ENCODE data around the gene GREB1L.

GREB1L gene

DNA sequence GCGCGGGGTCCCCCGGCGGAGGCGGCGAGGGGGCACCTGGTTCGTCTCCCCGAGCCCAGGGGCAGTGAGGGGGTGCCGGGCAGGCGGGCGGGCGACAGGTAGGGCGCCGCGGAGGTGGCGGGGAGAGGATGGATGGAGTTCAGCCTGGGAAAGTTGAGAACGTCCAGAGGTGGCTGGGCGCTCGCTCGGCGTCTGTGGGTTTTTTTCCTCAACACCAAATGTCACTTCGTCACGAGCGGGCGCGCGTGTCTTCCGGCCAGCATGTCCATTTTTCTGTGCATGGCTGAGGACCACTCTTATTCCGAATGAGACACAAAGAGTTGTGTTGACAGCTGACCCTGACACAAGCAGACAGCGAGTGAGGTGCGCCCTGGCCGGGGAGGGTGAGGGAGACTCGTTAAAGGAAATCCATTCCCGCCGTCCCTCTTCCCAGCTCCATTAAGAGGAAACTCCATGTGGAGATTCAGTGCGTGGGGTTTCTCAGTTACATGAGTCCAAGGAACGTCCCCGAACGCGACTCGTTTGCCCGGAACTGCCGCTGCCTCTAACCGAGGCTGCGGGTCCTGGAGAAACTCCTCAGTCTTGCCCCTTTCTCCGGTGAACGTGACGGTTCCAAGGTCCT, 859 bp downstream of the GREB1L start:
- no peak for DNase-seq
- TF ChIP-seq GATA1 (IDR thresholded peaks at IDR 0.05; ENCODE audit: low read depth, low read length): no peak
- TF ChIP-seq POLR2A (IDR thresholded peaks at IDR 0.05; ENCODE audit: low read length): no peak

DNA sequence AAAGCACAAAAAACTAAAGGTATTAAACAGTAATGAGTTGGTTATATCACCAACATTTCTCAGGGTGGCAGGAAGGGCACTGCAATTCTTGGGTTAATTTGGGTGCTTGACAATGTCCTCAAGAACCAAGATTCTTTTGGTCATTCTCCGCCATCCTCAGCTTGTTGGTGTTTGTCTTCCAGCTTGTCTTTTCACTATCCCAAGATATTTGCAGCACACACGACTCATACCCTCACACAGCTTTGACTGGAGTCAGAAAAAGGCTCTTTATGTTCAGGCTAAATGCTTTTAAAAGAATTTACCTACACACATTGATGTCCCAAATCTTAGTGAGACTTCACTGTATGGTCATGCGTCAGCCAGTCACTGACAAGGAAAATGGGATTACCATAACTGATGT, 12.5 kb downstream of the GREB1L start:
- no peak for DNase-seq
- TF ChIP-seq GATA1 (IDR thresholded peaks at IDR 0.05; ENCODE audit: low read depth, low read length) (no peak), POLR2A (IDR thresholded peaks at IDR 0.05; ENCODE audit: low read length) (no peak)

DNA sequence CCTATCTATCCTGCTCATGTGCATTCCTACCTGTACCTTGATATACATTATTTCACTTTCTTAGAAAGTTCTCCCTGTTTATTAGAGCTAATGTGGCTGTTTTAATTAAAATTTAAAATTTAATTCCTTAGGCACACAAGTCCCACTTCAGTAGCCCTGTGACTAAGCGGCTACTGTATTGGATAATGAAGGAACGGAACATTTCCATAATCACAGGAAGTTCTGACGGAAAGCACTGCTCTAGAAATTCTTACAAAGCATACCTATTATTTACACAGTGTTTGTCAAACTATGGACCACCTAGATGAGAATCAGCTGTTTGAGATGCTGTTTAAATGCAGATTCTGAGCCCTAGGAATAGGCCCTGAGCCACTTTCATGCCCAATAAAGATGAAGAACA, 13.2 kb downstream of the GREB1L start:
- TF ChIP-seq POLR2A (IDR thresholded peaks at IDR 0.05; ENCODE audit: low read length) (no peak), GATA1 (IDR thresholded peaks at IDR 0.05; ENCODE audit: low read depth, low read length) (no peak)
- no peak for DNase-seq

DNA sequence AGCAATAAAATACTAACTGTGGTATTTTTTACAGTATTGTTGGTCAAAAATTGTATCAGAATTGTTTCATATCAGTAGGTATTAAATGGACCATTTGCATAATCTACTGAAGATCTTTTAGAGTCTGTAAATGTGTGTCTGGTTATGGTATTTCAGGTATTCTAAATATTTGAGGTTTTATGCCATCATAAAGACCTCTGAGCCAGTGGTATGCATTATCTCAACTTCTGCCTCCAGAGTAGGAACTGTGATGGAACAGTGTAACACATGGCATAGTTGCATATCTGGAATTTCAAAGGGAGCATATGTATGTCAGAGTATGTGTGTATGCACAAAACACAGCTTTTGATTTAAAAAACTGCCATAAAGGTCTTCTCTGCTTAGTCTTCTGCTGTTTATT, 15.4 kb downstream of the GREB1L start:
- TF ChIP-seq POLR2A (IDR thresholded peaks at IDR 0.05; ENCODE audit: low read length) (no peak), GATA1 (IDR thresholded peaks at IDR 0.05; ENCODE audit: low read depth, low read length) (no peak)
- no peak for DNase-seq

DNA sequence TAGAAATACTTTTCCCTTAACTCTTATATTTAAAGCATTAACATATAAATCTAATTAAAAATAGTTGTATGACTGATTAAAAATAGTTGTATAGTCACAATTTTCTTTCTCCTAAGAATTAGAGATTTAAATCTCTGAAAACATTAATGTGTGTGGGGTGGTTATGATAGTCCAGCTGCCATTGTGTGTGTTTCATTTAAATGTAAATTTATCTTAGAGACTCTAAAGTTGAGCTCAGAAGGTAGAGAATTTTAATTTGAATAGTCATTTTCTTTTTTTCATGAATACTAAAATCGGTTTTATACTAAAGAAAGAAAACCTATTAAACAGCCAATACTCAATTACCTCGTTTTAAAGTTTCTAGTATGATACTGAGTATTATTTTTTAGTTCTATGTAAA, 18.6 kb downstream of the GREB1L start:
- DNase-seq: no peak
- TF ChIP-seq GATA1 (IDR thresholded peaks at IDR 0.05; ENCODE audit: low read depth, low read length) (no peak), POLR2A (IDR thresholded peaks at IDR 0.05; ENCODE audit: low read length) (no peak)

DNA sequence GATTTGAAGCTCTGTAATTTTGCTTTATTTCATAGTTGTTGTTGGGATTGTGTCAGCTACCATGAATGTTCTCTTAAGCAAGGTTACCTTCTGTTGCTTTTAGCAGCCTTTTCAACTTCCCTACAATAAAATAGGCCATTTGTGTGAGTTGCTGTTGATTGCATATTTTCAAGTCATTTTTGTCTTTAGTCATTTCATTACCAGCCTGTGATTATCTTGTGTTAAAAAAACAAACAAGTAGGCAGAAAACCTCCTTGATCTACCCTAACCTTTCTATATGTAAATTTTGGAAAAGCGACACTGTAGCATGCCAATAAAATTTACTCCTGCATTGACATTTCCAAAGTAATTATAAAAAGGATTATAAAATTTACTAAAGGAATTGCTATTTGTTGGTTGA, 19.3 kb downstream of the GREB1L start:
- no peak for DNase-seq
- TF ChIP-seq GATA1 (IDR thresholded peaks at IDR 0.05; ENCODE audit: low read depth, low read length) (no peak), POLR2A (IDR thresholded peaks at IDR 0.05; ENCODE audit: low read length) (no peak)

DNA sequence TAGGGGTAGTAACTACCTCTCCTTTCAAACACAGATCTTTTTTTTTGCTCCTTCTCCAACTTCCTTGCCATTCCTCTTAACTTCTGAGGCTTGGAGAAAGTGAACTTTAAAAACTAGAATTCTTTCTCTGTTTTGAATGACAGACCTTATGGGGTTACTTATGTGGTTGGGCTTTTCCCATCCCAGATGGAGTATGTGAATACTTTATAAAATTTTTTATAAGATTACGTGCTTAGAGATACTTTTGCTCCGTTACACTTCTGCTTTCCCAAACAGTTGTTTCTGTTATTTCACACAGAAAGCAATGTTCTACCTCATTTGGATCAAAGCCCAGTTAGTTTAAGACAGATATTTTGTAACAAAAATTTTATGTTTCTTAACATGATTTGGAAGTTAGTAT, 20.2 kb downstream of the GREB1L start:
- TF ChIP-seq POLR2A (IDR thresholded peaks at IDR 0.05; ENCODE audit: low read length) (no peak), GATA1 (IDR thresholded peaks at IDR 0.05; ENCODE audit: low read depth, low read length) (no peak)
- DNase-seq: no peak

DNA sequence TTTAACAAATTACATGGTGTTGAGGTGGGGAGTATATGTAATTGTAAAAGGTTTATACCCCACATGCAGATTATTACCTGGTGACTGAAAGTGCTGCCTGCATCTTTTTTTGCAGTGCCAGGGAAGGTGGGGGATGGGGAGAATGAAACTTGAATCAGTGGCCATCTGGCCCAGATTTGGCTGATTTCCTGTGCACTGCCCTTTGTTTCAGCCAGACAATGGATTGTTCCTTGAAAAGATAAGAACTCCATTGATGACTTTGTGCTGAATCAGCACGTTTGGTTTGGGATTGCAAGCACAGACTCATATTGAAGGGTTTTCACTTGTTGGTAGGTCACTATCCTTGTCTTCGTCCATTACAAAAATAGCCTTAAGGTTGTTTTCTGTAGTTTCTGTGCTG, 20.9 kb downstream of the GREB1L start:
- no peak for DNase-seq
- TF ChIP-seq POLR2A (IDR thresholded peaks at IDR 0.05; ENCODE audit: low read length) (no peak), GATA1 (IDR thresholded peaks at IDR 0.05; ENCODE audit: low read depth, low read length) (no peak)

DNA sequence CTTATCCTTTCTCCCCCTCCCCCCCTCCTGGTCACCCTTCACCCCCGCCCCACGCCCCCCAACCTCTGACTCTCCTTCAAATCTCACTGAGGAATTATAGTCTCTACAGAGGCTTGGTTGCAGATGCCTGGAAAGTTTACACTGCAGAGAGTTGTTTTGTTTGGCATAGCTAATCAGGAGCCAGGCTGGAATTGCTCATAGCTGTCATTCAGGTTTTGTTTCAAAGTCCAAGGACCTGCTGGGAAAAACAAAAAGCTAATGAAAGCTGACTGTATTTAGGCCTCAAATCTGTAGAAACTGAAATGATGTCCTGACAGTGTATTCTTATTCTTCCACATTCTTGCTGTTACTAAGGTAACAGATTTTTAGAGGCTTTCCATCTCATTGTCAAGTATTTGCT, 22.6 kb downstream of the GREB1L start:
- no peak for DNase-seq
- no peak for TF ChIP-seq GATA1 (IDR thresholded peaks at IDR 0.05; ENCODE audit: low read depth, low read length)
- TF ChIP-seq POLR2A (IDR thresholded peaks at IDR 0.05; ENCODE audit: low read length): no peak

DNA sequence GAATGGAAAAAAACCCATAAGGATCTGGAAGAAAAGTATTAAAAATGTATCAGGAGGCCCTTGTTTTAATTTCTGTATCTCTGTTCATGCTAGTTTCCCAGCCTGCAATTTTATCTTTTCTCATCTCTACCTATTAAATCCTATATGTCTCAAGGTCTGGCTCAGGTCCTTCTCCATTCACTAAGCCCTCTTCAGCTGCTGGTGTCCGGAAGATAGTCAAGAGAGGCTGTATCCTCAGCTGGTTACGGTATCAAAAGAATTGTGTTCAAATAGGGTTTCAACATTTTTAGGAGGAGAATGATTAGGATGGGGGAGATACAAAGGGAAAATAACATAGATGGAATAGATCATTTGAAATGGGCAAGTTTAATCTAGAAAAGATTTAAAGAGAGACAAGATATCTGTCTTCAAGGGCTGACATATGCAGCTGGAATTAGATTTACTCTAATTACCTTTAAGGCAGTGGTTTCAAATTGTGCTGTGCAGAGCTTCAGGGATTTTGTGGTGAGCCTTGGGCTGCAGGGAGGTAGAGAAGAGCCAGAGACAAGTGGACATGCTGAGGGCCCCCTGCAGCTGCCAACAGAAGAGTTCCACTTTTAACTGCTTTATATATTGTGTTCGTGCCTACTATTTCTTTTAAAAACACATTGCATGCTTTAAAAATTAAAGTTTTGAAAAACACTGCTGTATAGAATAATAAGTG, 24.1 kb downstream of the GREB1L start:
- TF ChIP-seq GATA1 (IDR thresholded peaks at IDR 0.05; ENCODE audit: low read depth, low read length) (no peak), POLR2A (IDR thresholded peaks at IDR 0.05; ENCODE audit: low read length) (no peak)
- DNase-seq: no peak

DNA sequence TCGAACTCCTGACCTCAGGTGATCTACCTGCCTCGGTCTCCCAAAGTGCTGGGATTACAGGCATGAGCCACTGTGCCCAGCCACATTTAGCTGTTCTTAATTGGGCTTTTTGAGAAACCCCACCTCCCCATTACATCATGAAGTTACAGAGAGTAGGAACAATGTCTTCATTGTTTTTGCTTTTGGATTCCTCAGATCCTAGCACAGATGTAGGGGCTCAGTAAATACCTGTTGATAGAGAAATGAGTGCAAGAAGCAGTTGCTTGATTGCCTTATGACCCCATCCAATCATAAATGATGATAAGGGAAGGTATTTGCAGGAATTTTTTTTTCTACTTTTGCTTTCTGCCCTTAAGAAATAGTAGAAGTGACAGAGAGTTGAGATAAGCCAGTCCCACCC, 25.4 kb downstream of the GREB1L start:
- no peak for DNase-seq
- TF ChIP-seq POLR2A (IDR thresholded peaks at IDR 0.05; ENCODE audit: low read length): no peak
- TF ChIP-seq GATA1 (IDR thresholded peaks at IDR 0.05; ENCODE audit: low read depth, low read length): no peak

DNA sequence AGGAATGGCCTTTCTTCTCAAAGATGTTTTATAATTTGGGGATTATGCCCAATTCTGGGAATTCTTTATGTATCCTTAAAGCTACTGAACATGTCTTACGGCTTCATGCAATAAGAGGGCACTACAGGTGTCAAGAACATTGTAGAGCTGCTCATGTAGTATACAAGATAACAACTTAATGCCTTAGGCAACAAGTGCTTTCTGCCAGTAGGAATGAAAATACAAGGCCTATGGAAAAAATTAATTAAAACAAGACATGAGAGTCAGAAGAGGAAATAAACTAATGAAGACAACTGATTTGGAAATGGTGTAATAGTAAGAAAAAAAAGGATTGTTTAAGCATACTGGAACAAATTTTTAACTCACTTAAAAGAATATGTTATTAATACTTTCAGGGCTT, 27.3 kb downstream of the GREB1L start:
- DNase-seq: no peak
- TF ChIP-seq POLR2A (IDR thresholded peaks at IDR 0.05; ENCODE audit: low read length): no peak
- TF ChIP-seq GATA1 (IDR thresholded peaks at IDR 0.05; ENCODE audit: low read depth, low read length): no peak

DNA sequence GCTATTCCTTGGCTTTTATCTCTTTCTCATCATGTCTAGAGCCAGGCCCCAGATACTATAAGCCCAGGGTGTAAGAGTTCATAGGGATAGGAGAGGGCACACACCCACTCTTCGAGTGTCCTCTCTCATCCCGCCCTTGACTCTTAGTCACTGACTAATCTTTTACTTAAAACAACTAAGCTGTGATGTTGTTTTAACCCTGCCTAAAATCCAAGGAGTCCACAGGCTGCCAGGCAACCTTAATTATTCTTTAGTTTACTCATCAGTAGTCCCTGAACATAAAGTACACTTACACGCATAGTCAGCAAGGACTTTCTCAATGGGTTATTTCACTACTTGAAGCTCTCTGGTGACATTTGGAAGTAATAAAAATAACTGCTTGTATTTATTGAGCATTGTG, 28.4 kb downstream of the GREB1L start:
- DNase-seq: no peak
- no peak for TF ChIP-seq GATA1 (IDR thresholded peaks at IDR 0.05; ENCODE audit: low read depth, low read length)
- TF ChIP-seq POLR2A (IDR thresholded peaks at IDR 0.05; ENCODE audit: low read length): no peak

DNA sequence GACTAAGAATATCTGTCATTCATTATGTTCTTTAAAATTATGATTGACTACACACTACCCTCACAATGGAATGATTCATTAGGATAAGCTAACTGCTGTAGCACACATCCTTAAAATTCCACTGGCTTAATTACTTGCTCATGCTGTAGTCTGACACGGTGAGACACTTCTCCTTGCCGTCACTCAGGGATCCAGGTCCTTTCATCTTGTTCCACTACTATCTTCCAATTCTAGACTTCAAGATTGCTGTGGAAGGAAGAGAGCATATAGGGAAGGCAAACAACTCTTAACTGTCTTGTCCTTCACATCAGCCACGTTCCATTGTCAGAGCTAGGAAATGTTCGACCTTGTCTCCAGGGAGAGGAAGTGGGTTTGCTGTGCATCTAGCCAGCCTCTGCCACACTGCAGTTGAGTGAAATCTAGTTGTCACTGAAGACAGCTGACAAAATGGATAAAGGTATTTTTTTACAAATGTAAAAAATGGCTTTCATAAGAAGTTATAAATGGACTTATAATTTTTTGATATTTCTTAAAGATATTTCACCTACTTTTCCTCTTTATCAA, 30.1 kb downstream of the GREB1L start:
- no peak for DNase-seq

DNA sequence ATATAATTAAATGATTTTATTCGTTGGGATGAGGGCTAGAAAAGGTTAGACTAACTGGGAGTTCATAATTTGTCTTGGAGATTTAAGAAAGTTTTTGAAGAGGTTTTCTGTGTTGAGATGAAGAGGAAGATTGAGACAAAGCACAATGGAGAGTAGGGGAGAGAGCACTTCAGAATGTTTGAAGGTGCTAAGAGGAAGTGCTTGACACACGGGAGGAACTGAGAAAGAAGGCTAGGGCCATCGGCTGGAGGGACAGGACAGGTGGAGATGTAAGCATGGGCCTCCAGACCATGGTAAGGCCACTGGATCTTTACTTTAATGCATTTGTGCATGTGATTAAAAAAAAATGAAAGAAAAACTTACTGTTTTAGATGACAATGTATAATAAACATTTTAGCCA, 31.5 kb downstream of the GREB1L start:
- DNase-seq: no peak
- no peak for TF ChIP-seq POLR2A (IDR thresholded peaks at IDR 0.05; ENCODE audit: low read length)
- no peak for TF ChIP-seq GATA1 (IDR thresholded peaks at IDR 0.05; ENCODE audit: low read depth, low read length)

More for the DNA sequence above, 30.1 kb downstream of the GREB1L start:
- TF ChIP-seq GATA1 (IDR thresholded peaks at IDR 0.05; ENCODE audit: low read depth, low read length) (no peak), POLR2A (IDR thresholded peaks at IDR 0.05; ENCODE audit: low read length) (no peak)

Data from erythroblast (primary cell).